ENCODE measurements around the gene PHKB.
A peak's percentile ranks its signal among the peaks of the same experiment; 100 is the strongest.
"Not testable (repeated sequence)": the region's sequence is repeated elsewhere in the genome, so short reads cannot be mapped to it uniquely, and the experiment has no call there.

PHKB gene

DNA sequence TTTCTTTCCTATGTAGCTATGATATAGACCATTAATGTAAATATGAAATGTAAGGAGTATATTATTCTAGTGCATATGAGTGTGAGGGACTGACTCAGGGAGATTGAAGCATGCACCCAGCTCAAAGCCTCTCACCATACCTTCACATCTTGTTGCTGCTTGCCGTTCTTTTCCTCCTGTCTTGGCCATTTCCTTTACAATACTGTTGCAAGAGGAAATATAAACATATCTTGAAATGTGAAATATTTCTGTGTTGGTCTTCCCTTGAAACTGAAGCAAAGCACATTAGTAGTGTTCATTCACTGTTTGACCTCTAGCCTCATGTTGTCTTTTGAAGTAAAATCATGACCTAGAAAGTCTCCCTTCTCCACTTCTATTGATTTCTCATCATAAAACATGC, 46.6 kb downstream of the PHKB start:
- DNase-seq (ENCODE audit: low read depth) = no peak

DNA sequence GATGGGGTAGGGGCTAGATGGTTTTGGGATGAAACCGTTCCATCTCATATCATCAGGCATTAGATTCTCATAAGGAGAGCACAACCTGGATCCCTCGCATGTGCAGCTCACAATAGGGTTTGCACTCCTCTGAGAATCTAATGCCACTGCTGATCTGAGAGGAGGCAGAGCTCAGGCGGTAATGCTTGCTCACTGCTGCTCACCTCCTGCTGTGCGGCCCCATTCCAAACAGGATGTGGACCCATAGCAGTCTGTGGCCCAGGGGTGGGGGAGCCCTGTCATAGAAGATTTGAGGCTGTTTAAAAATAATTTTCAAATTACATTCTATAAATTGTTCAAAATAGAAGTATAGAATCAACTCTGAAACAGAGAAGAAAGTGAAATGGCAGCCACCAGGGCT, 50.8 kb downstream of the PHKB start:
- no peak for DNase-seq (ENCODE audit: low read depth)

DNA sequence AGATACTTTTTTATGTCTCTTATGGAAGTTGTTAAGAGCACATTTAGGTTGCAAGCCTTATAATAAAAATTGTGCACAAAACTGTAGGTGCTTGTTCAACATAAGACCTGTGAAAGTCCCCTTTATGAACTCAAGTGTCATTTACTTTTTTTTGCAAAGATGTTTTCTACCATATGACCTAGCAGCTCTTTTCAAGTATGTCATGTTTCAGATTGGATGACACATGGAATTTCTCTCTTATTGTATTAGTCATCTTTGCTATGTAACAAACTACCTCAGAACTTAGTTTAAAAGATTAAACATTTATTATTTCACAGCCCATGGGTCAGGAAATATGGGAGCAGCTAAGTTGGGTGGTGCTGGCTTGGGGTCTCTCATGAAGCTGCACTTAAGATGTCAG, 57.9 kb downstream of the PHKB start:
- DNase-seq (ENCODE audit: low read depth) = no peak

DNA sequence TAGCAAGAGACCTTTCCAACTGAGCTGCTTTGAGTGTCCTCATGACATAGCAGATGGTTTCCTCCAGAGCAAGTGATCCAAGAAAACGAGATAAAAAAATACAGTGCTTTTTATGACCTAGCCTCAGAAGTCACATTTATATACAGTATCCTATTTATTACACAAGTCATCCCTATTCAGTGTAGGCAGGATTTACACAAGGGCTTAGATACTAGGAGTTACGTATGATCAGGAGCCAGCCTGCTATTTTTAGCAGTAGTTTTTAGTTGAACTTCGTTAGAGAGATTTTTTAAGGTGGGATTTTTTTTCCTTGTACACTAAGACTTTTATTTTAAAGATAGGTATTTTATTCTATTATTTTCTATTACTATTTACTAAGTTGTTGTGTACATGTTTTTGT, 58.4 kb downstream of the PHKB start:
- DNase-seq (ENCODE audit: low read depth) = no peak

DNA sequence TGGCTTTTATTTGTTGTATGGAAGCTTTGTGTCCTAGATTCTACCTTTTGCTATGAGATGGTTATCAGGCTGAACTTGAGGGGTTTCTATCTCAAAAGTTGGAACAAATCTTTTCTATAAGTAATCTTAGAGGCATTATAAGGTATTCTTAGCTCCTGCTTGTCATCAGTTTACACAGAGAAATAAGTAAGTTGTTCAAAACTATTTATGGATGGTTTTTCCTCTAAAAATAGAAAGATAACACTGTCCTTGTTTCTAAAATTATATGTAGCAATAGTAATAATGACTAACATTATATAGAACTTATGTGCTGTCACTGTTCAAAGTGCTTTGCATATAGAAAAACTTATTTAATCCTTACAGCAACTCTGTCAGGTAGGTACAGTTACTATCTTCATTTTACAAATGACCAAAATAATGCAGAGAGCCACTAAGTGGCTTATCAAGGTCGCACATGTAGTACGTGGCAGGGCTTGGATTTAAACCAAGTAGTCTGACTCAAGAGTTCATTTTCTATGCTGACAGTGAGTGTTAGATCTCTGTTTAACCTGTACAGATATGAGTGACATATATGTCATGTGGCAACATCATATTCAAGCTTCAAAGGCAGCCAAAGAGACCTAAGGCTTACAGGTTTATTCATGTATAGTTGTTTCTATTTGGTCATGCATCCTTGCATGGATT, 59.0 kb downstream of the PHKB start:
- DNase-seq (ENCODE audit: low read depth) = no peak

DNA sequence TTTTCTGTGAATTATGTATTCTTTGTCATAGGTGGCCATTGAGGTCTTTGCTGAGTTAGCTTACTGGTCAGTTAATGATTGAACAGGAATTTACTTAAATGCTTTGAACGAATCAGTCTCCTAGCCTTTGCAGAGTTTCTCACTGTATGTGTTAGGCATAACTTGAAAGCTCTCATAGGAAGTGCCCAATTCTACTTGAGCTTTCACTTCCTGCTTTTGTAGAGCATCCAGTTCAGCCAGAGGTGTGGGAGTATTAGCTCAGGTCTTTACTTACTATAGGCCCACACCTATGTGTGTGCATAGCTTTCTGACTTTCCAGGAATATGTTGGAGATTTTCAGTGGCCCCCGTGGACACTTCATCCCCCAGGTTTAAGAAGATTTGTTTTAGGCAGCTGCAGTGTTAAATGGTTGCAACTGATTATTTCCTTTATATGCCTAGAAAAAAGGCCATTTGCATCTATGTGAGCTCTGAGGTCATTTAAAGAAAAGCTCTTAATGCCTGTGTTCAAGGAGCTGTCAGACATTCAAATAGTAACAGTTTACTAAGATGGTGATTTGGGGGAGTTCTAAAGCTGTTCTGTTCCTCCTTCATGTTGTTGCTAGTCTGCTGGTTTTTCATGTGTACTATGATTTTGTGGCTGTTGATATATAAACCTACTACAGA, 62.3 kb downstream of the PHKB start:
- DNase-seq (ENCODE audit: low read depth) = no peak

DNA sequence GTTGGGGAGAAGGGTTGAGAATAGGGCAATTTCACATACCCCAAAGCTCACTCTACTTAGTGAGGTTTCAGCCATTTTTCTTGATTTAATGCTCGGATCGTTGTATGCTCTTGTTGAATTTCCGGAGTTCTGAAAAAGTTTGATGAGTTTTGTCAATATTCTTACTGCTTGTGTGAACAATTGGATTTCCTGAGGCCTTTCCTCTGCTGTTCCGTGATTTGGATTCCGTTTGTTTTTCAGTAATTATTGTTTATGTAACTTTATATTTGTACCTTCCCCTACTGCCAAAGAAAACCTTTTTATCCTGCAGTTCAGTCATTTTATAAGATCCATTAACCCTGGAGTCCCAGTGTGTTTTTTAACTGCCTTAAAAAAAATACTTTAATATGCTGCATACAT, 62.9 kb downstream of the PHKB start:
- DNase-seq (ENCODE audit: low read depth) = no peak

DNA sequence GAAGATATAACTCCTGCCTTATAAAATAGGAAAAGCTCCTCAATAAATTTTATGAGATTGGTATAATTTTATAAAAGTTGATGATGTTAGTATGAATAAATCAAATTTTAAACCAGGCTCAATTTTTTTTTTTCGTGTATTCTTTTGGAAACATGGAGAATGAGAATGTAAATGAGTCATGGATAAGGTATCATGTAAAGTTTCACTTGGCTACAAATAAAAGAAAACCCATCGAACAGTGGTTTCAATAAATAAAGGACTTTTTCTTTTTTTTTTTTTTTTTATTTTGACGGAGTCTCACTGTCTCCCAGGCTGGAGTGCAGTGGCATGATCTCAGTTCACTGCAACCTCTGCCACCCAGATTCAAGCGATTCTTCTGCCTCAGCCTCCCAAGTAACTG, 67.3 kb downstream of the PHKB start:
- no peak for DNase-seq (ENCODE audit: low read depth)

DNA sequence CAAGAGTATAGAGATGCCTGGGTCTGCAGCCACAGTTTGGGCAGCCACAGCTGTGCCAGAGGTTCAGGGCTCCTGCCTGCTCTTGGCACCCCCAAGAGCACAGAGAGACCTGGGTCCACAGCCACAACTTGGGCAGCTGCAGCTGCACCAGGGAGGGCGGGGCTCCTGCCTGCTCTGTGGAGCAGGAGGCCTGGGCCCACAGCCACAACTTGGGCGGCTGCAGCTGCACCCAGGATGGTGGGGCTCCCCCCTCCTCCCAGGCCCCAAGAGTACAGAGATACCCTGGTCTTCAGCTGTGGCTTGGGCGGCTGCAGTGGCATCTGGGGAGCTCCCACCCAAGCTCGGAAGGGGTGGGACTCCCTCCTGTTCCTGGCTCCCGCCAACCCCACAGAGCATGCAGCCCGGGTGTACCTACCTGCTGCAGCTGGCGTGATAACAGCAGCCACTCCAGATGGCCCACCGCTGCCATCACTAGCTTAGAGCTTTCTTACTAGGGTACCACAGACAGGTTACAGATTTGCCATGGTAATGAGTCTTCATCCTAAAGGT, 72.7 kb downstream of the PHKB start:
- DNase-seq (ENCODE audit: low read depth) = no peak

DNA sequence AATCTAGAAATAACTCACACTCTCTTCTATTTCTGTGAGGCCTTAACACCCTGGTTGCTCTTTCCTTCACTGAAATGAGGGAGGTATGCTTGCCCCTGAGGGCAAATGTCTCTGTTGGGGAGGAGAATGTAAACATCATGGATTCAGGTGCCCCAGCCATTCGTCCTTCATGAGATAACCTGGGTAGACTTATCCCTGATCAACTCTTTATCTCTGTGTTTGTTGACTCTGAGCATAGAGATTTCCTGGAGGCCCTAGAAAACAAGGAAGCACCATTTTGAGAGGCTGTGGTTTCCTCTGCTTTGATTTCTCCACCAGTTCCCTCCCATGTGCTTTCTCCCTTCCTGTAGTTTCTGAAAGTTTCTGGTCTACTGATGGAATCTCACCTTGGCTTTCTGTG, 77.3 kb downstream of the PHKB start:
- no peak for DNase-seq (ENCODE audit: low read depth)

DNA sequence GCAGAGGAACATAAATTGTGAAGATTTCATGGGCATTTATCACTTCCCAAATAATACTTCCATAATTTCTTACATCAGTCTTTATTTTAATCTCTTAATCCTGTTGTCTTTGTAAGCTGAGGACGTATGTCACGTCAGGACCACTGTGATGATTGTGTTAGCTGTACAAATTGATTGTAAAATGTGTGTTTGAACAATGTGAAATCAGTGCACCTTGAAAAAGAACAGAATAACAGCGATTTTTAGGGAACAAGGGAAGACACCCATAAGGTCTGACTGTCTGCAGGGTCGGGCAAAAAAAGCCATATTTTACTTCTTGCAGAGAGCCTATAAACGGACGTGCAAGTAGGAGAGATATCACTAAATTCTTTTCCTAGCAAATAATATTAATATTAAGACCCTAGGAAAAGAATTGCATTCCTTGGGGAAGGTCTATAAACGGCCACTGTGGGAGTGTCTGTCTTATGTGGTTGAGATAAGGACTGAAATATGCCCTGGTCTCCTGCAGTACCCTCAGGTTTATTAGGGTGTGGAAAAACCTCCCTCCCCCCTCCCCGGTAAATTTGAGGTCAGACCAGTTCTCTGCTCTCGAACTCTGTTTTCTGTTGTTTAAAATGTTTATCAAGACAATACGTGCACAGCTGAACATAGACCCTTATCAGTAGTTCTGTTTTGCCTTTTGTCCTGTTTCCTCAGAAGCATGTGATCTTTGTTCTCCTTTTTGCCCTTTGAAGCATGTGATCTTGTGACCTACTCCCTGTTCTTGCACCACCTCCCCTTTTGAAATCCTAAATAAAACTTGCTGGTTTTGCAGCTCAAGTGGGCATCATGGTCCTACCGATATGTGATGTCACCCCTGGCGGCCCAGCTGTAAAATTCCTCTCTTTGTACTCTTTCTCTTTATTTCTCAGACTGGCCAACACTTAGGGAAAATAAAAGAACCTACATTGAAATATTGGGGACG, 78.9 kb downstream of the PHKB start:
- not testable (repeated sequence) for DNase-seq (ENCODE audit: low read depth)

DNA sequence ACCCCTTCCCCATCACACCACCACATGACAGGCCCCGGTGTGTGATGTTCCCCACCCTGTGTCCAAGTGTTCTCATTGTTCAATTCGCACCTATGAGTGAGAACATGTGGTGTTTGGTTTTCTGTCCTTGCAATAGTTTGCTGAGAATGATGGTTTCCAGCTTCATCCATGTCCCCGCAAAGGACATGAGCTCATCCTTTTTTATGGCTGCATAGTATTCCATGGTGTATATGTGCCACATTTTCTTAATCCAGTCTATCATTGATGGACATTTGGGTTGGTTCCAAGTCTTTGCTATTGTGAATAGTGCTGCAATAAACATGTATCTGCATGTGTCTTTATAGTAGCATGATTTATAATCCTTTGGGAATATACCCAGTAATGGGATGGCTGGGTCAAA, 80.0 kb downstream of the PHKB start:
- DNase-seq (ENCODE audit: low read depth) = not testable (repeated sequence)

DNA sequence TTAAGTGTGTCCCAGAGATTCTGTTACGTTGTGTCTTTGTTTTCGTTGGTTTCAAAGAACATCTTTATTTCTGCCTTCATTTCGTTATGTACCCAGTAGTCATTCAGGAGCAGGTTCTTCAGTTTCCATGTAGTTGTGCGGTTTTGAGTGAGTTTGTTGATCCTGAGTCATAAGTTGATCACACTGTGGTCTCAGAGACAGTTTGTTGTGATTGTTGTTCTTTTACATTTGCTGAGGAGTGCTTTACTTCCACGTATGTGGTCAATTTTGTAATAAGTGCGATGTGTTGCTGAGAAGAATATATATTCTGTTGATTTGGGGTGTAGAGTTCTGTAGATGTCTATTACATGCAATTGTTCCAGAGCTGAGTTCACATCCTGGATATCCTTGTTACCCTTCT, 83.1 kb downstream of the PHKB start:
- DNase-seq (ENCODE audit: low read depth) = not testable (repeated sequence)

DNA sequence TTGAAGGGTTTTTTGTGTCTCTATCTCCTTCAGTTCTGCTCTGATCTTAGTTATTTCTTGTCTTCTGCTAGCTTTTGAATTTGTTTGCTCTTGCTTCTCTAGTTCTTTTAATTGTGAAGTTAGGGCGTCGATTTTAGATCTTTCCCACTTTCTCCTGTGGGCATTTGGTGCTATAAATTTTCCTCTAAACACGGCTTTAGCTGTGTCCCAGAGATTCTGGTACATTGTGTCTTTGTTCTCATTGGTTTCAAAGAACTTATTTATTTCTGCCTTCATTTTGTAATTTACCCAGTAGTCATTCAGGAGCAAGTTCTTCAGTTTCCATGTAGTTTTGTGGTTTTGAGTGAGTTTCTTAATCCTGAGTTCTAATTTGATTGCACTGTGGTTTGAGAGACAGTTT, 90.1 kb downstream of the PHKB start:
- DNase-seq (ENCODE audit: low read depth) = not testable (repeated sequence)

DNA sequence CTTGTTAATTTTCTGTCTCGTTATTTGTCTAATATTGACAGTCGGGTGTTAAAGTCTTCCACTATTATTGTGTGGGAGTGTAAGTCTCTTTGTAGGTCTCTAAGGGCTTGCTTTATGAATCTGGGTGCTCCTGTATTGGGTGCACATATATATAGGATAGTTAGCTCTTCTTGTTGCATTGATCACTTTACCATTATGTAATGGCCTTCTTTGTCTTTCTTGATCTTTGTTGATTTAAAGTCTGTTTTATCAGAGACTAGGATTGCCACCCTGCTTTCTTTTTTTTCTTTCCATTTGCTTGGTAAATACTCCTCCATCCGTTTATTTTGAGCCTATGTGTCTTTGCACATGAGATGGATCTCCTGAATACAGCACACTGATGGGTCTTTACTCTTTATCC, 90.6 kb downstream of the PHKB start:
- DNase-seq (ENCODE audit: low read depth) = not testable (repeated sequence)

DNA sequence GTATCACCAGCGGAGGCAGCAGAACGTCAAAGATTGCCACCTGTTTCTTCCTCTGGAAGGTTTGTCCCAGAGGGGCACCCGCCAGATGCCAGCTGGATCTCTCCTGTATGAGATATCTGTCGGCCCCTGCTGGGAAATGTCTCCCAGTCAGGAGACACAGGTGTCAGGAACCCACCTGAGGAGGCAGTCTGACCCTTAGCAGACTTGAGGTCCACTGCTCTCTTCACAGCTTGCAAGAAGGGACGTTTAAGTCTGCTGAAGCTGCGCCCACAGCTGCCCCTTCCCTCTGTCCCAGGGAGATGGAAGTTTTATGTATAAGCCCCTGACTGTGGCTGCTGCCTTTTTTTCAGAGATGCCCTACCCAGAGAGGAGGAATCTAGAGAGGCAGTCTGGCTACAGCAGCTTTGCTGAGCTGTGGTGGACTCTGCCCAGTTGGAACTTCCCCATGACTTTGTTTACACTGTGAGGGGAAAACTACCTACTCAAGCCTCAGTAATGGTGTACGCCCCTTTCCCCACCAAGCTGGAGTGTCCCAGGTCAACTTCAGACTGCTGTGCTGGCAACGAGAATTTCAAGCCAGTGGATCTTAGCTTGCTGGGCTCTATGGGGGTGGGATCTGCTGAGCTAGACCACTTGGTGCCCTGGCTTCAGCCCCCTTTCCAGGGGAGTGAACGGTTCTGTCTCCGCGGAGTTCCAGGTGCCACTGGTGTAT, 92.9 kb downstream of the PHKB start:
- no peak for DNase-seq (ENCODE audit: low read depth)

DNA sequence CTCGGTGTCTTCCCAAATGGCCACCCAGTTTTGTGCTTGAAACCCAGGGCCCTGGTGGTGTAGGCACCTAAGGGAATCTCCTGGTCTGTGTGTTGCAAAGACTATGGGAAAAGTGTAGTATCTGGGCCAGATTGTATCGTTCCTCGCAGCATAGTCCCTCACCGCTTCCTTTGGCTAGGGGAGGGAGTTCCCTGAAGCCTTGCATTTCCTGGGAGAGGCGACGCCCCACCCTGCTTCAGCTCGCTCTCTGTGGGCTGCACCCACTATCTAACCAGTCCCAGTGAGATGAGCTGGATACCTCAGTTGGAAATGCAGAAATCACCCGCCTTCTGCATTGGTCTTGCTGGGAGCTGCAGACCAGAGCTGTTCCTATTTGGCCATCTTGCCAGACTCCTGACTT, 93.5 kb downstream of the PHKB start:
- DNase-seq (ENCODE audit: low read depth) = not testable (repeated sequence)

DNA sequence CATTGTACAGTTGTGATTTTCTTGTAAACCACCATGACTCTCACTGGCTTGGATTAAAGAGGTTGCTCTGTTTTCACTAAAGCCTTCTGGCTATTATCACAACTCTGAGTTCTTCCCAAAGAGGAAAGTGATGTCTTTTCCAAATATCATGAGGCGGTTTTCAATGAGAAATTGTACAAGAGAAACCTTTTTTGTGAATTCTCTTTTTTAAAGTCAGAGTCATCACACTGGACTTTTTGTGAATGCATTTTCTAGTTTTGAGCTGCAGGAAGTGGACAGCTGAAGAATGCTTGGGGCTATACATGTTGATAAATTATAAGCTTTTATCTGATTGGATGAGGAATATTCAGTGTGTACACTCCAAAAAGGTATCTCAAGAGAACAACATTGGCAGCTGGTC, 100.2 kb downstream of the PHKB start:
- DNase-seq (ENCODE audit: low read depth) = no peak

DNA sequence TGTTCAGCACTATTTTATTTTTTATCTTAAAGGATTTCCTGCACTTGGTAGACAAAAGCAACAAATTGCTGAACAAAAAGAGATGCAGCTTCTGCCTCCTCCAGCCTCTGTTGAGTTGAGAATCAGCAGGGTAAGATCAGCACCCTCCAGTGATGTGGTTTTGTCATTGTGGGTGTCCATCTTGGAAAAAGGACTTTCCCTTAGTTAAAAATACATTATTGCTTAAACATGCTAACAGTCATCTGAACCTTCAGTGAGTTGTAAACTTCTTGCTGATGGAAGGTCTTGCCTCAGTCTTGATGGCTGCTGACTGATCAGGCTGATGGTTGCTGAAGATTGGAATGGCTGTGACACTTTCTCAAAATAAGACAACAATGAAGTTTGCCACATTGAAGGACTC, 101.2 kb downstream of the PHKB start:
- no peak for DNase-seq (ENCODE audit: low read depth)

DNA sequence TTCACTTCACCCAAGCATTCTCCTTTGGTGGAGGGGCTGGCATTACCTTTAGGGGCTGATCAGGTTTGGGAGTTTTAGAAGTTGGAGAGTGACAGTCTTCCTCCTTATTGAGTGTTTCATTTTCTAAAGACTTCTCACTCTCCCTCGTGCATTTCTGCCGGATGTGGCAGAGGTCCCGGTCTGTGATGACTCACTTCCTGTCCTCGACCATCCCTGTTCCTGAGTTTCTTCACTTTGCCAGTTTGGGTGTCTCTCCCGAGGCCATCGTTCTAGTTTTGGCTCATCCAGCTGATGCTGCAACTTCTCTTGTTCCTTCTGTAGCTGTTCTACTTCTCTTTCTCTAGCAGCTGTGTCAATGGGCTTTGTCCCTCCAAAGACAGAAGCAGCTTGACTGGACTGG, 104.3 kb downstream of the PHKB start:
- peak; percentile 54 for DNase-seq (ENCODE audit: low read depth)

DNA sequence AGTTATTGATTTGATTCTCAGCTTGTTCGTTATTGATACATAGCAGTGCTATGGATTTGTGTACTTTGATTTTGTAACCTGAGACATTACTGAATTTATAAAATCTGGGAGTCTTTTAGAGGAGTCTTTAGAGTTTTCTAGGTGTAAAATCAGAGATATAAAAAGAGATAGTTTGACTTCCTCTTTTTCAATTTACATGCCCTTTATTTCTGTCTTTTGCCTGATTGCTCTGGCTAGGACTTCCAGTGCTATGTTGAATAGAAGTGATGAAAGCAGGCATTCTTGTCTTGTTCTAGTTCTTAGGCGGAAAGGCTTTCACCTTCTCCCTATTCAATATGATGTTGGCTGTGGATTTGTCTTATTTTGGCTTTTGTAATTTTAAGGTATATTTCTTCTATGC, 106.2 kb downstream of the PHKB start:
- no peak for DNase-seq (ENCODE audit: low read depth)

DNA sequence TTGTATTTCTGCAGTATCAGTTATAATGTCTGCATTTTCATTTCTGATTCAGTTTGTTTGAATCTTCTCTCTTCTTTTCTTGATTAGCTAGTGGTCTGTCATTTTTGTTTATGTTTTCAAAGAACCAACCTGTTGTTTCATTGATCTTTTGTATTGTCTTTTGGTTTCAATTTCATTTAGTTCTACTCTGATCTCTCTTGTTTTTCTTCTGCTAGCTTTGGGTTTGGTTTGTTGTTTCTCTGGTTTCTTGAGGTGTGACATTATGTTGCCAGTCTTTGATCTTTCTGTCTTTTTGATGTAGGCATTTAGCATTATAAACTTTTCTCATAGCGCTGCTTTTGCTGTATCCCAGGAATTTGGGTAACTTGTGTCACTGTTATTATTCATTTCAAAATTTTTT, 107.2 kb downstream of the PHKB start:
- no peak for DNase-seq (ENCODE audit: low read depth)

Data from HS-27A (cell line).